GM18519 (cell line): ENCODE measurements around the gene TMEM143.

Source experiments
- ATAC-seq: cut with Tn5 transposase; IDR thresholded peaks from one replicate; pipeline ENCODE4 v1.9.1; 2021; ENCODE audit warnings: mild to moderate bottlenecking, moderate library complexity; ENCODE audit not compliant: unreplicated experiment, low FRiP score

Gene TMEM143

GRCh38 chr19:48361912-48362311 lies 1.8 kb downstream of the TMEM143 start:
- ATAC-seq = no peak

- ATAC-seq = no peak
Measured at GRCh38 chr19:48359123-48359522, 4.6 kb downstream of the TMEM143 start.

- no peak for ATAC-seq
Measured at GRCh38 chr19:48355365-48355954, 8.3 kb downstream of the TMEM143 start.

GRCh38 chr19:48354332-48354992 lies 9.3 kb downstream of the TMEM143 start:
- no peak for ATAC-seq

GRCh38 chr19:48353677-48354076 lies 10.1 kb downstream of the TMEM143 start:
- ATAC-seq = no peak

GRCh38 chr19:48351341-48351752 lies 12.4 kb downstream of the TMEM143 start:
- no peak for ATAC-seq

GRCh38 chr19:48350856-48351255 lies 12.9 kb downstream of the TMEM143 start:
- no peak for ATAC-seq

- no peak for ATAC-seq
Measured at GRCh38 chr19:48348737-48349136, 15.0 kb downstream of the TMEM143 start.

GRCh38 chr19:48348045-48348444 lies 15.7 kb downstream of the TMEM143 start:
- ATAC-seq = no peak

- ATAC-seq = no peak
Measured at GRCh38 chr19:48346191-48346590, 17.5 kb downstream of the TMEM143 start.

- no peak for ATAC-seq
Measured at GRCh38 chr19:48344892-48345291, 18.8 kb downstream of the TMEM143 start.

- ATAC-seq = no peak
Measured at GRCh38 chr19:48342841-48343540, 20.7 kb downstream of the TMEM143 start.

- ATAC-seq = no peak
Measured at GRCh38 chr19:48342414-48342738, 21.4 kb downstream of the TMEM143 start.

- ATAC-seq = no peak
Measured at GRCh38 chr19:48341515-48342413, 22.0 kb downstream of the TMEM143 start.

- ATAC-seq = no peak
Measured at GRCh38 chr19:48340995-48341394, 22.7 kb downstream of the TMEM143 start.

GRCh38 chr19:48338802-48339503 lies 24.8 kb downstream of the TMEM143 start:
- ATAC-seq = no peak

- no peak for ATAC-seq
Measured at GRCh38 chr19:48338253-48338755, 25.4 kb downstream of the TMEM143 start.

GRCh38 chr19:48333467-48334384 lies 30.0 kb downstream of the TMEM143 start:
- ATAC-seq = peak; percentile 50
